GM21526 (cell line): ENCODE data around the gene FASN.
"Not testable (repeated sequence)": the region's sequence is repeated elsewhere in the genome, so short reads cannot be mapped to it uniquely, and the experiment has no call there.

Source experiments
- ATAC-seq: cut with Tn5 transposase; IDR thresholded peaks from one replicate; pipeline ENCODE4 v1.9.1; 2021; ENCODE audit warnings: moderate library complexity; ENCODE audit not compliant: unreplicated experiment, low FRiP score

Gene FASN

GRCh38 chr17:82098169-82098938 lies at the start of gene FASN:
TSS of gene FASN (minus strand) at chr17:82098236. CDS start at chr17:82096445, 1,791 bp downstream.
- peak; percentile 54 for ATAC-seq

GRCh38 chr17:82146663-82147654 lies 48.9 kb upstream of the FASN start:
- ATAC-seq: no peak

- no peak for ATAC-seq
Observed at GRCh38 chr17:82145550-82146155, 47.6 kb upstream of the FASN start.

DNA sequence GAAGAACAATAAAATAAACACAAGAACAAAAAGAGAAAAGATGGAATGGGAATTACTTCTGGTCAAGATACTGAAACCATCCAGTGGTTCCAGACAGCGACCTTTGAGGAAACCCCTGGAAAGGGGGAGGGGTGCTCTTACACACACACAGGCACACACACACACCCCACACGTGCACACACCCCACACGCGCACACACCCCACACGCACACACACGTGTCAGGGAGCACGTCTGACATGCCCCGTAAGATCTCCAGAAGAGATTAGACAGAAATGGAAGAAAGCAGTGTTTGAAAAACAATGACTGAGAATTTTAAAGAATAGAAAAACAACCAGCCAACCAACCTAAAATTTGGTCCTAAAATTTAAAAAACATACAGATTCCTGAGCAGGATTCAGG lies 45.3 kb upstream of the FASN start:
- no peak for ATAC-seq

DNA sequence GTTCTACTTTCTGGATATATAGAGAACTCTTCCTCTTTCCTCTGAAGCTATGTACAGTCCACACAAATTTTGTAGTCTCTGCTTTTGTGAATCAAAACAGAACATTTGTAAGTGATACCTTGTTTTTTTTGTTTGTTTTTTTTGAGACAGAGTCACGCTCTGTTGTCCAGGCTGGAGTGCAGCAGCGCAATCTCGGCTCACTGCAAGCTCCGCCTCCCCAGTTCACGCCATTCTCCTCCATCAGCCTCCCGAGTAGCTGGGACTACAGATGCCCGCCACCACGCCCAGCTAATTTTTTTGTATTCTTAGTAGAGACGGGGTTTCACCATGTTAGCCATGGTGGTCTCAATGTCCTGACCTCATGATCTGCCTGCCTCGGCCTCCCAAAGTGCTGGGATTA lies 41.9 kb upstream of the FASN start:
- not testable (repeated sequence) for ATAC-seq

DNA sequence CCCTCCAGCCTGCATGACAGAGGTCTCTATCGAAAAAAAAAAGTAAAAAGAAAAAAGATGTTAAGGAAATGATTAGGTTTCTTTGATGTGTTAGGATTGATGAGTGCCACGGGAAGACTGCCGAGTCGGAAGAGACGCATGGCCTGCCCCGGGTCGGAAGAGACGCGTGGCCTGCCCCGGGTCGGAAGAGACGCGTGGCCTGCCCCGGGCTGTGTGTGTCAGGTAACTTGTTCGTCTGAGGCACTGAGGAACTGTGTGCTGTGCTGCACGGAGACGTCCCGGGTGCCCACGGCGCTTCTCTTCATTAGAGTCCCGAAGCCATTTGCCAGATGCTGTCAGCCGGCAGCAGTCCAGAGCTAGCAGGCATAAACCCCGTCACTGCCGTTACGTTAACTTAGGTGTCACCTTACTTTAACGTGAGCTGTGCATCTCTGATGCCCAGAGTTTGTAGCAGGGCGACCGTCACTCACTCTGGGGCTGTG lies 40.5 kb upstream of the FASN start:
- ATAC-seq: no peak

DNA sequence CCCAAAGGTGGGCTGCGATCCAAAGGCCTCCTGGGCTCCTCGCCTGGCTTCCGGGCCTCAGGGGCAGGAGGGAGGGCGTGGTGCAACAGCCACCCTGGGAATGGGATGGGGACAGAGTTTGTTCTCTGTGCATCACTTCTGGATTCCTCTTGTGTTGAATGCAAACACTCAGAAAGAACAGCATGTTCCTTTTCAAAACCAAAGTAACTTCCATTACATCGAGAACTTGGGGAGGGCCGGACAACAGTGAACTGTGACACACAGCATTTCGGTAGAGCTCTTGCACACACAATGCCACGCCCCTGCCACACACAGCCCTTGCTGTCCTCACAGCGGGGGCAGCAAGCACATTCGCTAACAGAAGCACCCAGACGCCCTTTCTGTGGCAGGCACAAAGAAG lies 36.1 kb upstream of the FASN start:
- no peak for ATAC-seq

- ATAC-seq: not testable (repeated sequence)
Observed at GRCh38 chr17:82133166-82133953, 35.3 kb upstream of the FASN start.

DNA sequence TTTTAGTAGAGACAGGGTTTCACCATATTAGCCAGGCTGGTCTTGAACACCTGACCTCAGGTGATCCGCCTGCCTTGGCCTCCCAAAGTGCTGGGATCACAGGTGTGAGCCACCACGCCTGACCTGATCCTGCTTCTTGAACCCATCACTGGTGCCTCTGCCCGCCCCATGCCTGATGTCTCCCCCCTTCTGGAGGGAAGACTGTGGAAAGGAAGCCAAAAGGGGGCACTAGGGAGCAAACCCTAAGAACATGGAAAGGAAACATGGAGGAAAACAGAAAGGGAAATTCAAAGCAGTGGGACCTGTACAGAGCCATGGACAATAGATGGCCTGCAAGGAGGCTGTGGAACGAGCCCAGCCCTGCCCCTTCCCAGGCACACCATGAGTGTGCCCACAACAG lies 31.1 kb upstream of the FASN start:
- ATAC-seq: no peak

- no peak for ATAC-seq
Observed at GRCh38 chr17:82128287-82128686, 30.3 kb upstream of the FASN start.

DNA sequence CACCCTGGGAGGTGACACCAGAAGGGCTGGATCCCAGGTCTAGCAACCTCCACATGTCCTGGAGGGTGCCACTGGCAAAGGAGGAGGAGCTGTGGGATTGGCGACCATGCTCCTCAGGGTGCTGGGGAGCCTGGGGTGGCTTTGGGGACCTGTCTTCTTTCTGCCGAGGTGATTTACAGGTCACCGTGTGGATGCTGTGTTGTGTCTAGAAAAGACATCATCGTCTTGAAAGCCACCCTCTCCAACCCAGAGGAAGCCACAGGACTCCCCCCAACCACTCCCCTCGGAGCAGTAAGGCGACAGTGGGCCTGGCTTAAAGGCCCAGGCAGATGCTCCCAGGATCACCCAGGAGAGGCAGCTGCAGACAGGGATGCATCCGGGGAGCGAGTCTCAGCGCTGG lies 29.7 kb upstream of the FASN start:
- ATAC-seq: no peak

DNA sequence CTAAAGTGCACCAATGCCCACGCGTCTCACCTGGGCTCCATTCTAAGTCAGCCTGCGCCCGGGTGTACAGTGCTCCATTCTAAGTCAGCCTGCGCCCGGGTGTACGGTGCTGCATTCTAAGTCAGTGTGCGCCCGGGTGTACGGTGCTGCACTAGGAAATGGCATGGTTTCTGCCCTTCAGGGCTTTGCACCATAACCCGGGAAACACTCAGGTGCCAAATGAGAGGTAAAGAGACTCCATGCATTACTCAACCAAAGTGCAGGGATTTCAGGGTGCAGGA lies 29.2 kb upstream of the FASN start:
- no peak for ATAC-seq

DNA sequence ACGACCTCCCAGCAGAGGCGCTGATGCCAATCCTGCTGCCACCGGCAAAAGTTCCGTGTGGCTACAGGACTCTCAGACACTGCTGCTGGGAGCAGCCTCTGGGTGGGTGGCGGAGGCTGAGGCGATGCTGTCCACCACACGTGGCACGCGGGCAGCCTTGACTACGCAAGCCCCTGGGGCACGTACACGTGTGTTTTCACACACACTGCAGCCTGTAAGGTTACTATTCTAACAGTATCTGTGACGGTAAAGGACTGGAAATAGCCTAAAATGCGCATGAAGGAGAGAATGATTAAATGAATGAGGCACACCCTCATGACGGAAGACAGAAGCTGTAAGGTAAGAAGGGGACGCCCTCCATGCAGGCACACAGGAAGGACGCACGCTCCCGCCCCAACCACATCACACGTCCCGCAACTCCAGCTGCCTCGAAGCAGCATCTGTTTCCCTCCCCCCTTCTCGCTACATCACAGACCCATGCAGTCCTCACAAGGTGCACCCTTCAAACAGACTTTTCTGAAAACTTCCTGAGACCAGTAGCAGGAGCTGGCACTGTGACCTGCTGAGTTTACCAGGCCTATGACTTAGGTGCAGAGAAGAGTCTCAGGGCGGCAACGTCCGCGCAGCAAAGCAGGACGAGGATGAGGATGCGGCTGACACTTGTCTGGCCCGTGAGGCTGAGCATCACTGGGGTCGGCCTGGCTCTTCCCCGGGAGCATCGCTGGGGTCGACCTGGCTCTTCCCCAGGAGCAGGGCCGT lies 28.7 kb upstream of the FASN start:
- ATAC-seq: no peak

DNA sequence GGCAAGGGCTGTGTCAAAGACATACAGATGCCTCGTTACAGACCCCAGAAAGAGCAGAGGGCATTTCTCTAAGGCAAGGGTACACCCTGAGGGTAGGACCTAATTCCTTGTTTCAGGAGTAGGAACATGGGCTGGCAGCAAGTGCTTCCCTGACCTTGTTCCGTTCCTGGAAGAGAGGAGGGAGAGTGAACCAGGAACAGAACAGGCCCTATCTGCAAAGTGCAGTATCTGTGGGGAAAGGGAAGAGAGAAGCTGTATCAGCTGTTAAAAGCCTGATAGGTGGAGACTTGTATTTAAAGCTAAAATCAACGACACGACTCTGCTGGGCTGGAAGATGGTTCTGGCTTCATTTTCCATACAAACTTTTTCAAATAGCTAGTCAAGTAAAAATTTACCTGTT lies 26.1 kb upstream of the FASN start:
- ATAC-seq: no peak

DNA sequence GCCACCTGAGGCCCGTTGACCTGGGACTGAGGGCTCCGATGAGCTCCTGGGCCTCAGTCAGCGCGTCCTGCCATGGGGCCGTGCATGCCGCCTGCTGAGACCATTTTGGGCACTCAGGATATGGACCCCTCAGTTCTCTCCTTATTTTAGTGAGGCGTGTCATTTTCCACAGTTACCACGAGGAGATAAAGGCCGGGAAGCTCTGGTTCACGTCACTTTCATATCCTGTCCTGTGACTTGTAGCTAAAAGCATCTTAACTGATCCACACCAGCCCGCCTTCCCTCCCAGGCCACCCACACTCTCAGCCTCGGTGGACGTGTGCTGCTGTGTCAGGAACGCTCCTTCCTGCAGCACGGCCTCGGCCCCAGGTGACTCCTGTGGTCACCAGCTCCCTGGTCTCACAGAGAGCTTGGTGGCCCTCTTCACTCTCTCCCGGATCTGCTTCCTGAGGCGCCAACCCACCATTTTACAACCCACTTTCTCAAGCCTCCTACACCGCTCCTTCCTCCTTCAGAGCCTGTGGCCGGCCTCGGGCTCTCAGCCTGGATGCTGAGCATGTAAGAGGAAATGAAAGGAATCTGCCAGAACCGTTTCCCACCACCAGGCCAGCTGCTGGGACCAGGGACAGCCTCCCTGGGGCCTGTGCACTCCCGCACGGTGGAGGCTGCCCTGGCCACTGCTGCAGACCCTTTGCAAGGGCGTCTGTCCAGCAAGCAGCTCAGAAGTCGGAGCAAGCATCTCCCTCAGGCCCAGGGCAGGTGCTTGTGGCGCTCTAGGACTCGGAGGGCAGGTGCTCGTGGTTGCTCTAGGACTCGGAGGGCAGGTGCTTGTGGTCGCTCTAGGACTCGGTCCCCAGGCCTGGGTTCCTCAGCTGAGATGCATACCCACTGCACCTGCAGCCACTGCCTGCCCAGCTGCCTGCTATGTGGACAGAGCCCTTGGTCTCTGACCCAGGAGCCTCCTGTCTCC lies 23.9 kb upstream of the FASN start:
- no peak for ATAC-seq

DNA sequence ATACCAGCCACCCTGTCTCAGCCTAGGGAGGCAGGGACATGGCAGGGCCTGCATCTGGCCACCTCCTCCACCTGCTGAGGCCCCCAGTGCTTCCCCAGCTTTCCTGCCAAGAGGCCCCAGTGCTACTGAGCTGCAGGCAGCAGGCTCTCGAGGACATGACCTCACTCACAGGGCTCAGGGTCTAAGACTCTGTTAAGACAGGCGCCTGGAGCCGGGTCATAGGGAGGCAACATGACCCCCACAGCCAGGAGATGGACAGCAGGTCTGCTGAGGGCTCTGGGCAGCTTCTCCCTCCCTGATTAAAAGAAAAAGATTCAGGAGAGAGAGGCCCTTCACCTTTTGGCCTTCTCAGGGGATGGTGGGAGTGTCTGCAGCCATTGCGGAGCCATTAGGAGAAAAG lies 23.2 kb upstream of the FASN start:
- ATAC-seq: no peak

- no peak for ATAC-seq
Observed at GRCh38 chr17:82120148-82120547, 22.1 kb upstream of the FASN start.

DNA sequence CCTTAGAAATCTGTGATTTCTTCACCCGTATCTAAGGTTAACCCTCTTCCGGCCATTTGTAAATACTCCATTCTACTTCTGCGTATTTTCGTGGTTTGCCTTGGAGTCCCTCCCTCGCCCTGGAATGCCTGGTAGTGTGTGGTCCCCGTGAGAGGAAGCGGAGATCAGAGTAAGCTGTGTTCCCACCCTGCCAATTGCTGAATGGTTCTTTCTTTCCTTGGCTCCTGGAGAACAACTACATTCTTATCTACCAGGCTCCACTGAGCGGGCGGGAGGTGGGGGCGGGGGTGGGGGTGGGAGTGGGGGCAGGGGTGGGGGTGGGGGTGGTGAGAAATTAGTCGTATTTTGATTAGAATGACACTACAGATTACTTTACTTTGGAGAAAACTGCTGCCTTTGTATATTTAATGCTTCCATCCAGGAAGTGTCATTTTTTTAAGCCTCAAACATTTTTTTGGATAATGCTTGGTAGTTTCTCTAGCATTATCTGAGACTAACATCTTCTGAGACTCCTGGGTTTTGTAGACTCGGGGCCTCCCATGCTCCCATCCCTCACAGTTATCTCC lies 20.9 kb upstream of the FASN start:
- no peak for ATAC-seq
